Fibroblast of lung (primary cell): ENCODE results near the gene ALPK3.

Source experiments
- CTCF ChIP-seq, 2 donors: IDR thresholded peaks in 1 of 2; conservative IDR thresholded peaks in 1 of 2; 1 replicate in 1 of 2; 2 replicates in 1 of 2; pipeline ENCODE4 v1.5.1; 2011 to 2012; ENCODE audit warnings: low read length in 2 of 2, control low read depth in 1 of 2, inconsistent platforms in 1 of 2, low read depth in 1 of 2, mild to moderate bottlenecking in 1 of 2
- EZH2 ChIP-seq: IDR thresholded peaks from 2 replicates; pipeline ENCODE4 v1.5.1; 2012; ENCODE audit warnings: low read length, control low read depth, mild to moderate bottlenecking; ENCODE audit errors: missing control alignments

- TF ChIP-seq CTCF (conservative IDR thresholded peaks at IDR 0.05 in 1 of 2, IDR thresholded peaks at IDR 0.05 in 1 of 2; ENCODE audit: low read depth in 1 of 2, low read length in 2 of 2) (no peak), EZH2 (no peak)
Measured at GRCh38 chr15:84868037-84868880, 51.1 kb downstream of the ALPK3 start.
